ENCODE results near the gene ARHGAP26.

ARHGAP26 gene

DNA sequence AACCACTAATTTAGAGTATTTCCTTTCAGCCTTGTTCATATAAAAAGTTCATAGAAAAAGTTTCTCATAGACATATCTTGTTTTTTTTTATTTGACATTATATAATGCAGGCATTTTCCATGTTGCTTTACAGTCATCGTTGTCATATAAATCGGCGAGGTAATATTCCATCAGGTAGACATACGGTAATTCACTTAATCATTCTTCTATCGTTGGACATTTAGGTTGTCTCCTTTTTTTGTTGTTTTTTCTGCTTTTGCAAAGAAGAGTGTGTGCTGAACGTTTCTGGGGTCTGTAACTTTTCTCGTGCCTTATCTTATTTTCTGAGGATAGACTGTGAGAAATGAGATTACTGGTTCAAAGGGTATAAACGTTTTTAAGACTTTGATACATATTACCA, 283.6 kb downstream of the ARHGAP26 start:
- no peak for DNase-seq

DNA sequence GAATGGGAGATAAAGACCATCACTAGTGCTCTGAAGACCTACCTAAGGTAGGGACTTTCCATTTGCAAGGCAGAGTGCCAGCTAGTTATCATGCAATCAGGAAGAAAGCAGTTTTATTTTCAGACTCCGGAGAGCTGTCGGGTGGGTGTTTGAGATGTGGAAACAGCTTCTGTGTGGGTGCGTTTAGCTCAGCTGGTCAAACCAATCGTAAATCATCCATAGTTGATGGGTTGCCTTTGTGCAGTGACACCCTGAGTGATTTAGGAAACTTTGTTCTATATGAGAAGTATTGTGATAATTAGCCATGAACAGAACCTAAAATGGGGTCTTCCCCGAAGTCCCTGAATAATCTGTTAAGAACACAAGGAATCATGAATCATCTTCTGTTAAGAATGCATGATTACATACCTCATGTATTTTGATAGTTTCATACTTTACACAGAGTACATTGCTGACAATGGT, 284.3 kb downstream of the ARHGAP26 start:
- peak in 1 of 2 donors; percentile 17 for DNase-seq

DNA sequence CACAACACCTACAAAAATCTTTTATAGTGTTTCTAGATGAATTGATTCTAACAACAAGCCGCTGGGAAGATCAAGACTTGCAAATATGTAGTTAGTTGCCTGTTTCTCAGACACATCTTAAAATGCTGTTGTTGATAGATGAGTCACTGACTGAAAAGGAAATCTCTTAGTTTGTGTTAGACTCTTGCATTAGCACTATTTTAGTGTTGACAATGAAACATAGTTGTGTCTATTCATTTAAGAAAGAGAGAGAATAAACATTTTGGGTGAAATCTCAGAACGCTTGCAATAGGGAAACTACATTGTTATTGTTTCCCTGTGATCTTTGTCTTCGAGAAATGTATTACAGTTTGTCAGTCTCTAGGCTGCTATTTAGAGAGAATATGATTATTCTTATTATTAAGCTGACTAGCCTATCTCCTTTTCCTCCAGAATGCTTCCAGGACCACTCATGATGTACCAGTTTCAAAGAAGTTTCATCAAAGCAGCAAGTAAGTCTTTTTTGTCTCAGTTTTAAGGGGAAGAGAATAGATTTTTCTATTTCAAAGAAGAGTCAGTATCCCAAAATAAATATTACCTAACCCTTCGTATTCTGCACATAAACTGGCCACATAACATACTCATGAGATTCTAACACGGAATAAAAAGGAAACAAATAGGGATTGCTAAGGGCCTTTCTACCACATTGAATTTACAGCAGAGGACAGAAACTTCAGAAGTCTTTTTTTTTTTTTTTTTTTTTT, 285.6 kb downstream of the ARHGAP26 start:
- no peak for DNase-seq

DNA sequence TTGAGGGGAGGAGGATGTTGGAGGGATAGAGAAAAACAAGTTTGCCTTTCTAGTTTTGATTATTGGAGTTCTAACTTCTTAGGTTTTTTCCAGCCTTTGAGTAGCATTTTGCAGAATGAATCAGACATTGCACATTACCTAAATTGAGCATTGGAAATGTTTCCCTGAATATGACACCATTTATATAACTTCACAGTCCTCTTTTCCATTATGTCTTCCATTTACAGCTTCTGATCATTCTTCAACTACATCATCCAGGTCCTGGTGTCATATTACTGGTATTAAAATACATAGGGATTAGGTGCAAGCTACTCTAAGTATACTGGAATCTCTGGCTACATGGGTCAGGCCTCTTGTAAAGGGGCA, 286.1 kb downstream of the ARHGAP26 start:
- DNase-seq: no peak

DNA sequence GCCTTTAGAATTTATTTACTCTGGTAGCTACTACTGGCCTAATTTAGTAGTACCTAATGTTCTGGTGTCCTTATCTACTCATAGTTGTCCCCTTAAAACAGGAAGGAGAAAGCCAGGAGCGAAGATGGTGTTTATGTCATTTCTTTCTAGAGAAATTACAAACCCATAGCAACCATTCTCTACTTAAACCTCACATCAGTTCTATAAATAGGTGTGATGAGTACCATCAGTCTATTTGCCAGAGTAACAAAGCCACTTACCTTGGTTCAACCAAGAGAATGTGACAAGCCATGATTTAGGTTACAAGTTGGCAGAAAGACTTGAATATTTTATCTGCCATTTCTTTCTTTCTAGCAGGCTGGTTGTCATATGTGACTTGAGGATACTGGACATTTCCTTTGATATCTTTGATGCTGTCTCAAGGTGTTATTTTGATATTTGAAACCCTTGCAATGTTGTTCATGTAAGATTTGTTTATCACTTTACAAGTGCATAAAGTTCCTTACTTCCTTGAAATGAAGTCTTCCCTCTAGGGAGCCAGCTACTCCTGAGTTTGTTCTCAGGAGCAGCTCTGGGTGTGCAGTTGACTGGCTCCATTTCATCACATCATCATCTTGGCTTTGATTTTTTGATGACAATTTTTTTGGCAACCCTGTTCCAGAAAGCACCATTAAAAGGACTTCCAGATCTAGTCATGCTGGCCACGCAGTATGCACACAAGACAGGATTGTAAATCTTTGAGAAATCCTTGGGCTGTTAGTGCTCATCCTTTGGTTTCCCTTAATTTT, 286.8 kb downstream of the ARHGAP26 start:
- no peak for DNase-seq

DNA sequence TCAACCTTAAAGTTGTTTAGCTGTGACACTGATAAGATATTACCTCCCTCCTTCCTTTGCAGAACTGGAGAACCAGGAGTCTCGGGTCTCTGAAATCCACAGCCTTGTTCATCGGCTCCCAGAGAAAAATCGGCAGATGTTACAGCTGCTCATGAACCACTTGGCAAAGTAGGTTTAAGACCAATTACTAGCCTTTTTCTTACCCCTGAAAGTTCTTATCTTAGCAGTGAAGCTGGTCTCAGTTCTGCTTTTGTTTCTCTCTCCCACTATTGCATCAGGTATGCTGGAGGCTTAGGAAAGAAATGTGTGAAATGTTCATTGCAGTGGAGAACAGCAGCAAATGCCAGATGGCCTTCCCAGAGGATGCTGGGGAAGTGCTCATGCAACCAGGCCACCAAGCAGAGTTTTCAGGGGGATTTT, 287.4 kb downstream of the ARHGAP26 start:
- no peak for DNase-seq

DNA sequence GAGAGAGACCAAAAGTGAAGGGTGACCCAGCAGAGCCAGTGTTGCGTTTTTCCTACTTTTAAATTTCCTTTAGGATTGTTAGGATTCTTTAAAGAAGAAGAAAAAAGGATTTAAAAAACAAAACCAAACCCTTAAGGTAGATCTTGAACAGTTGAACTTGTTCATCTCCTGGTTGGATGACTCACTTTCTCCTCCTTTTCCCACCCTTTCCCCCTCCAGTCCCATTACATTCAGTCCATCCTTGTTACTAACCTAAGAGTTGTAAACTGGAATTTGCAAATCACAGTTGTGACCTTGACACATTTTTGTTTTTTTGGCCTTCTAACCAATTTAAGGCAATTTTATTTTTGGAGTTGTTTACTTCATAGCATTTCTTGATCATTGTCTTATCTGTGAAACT, 289.2 kb downstream of the ARHGAP26 start:
- DNase-seq: no peak

DNA sequence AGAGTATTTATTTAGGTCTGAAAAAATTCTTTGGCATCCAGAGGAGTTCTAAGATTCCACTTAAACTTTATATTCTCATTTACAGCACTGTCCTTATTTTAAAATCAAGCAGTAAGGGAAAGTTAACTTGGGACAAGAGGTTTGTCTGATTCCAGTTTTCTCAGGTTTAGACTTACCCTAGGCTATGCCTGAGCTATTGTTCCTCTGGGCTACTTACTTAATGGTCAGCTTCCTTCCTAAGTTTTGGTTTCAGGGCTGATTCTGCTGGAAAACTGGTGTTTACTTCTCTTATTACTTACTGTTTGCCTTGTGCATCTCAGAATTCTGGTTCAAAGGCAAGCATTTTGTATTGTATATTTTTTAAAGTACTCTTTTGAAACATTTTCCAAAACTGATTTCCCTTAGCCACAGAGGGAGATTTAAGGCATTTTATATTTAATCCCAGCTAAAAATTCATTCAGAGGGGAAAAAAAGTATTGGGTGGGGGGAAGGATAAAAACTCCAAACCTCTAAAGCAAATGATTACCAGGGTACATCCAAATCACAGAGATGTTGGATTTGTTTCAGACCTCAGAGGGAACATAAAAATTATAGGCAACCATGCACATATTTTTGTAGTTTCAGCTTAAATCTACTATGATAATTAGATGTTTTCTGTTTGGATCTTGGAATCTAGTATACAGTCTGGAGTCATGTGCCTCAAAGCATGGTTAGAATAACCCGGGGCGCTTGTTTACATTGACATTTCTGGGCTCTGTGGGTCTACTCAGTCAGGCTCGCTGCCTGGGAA, 290.0 kb downstream of the ARHGAP26 start:
- DNase-seq: no peak

DNA sequence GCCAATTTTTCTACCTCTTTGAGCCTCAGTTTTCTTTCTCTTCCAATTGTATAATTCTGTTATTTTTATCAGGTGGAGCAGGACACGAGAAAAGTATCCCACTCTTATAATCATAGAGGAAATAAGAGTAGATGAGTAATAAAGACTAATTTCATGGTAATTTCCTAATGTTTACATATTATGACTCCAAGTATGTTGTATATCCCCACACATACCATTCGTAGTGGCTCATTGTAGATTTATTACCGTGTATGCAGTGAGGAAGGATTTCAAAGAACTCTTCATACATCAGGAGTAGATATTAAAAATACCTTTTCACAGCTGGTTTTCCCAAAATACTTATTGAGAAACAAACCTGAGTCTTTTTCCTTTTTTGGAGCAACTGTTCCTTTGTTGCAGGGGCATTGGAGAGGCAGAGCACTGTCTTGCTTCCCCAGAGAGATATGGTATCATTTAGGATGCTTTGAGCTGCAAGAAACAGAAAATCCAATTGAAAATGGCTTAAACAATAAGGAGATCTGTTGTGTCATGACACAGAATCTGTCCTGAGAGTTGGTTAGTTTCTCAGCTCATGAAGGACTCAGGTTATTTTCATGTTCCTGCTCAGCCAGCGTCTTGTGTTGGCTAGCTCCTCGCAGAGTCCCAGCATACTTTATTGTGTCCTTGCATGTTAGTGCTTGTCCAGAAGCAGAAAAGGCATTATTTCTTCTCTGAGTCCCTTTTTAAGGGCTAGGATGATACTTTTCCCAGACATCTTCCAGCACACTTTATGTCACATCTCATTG, 291.2 kb downstream of the ARHGAP26 start:
- no peak for DNase-seq

DNA sequence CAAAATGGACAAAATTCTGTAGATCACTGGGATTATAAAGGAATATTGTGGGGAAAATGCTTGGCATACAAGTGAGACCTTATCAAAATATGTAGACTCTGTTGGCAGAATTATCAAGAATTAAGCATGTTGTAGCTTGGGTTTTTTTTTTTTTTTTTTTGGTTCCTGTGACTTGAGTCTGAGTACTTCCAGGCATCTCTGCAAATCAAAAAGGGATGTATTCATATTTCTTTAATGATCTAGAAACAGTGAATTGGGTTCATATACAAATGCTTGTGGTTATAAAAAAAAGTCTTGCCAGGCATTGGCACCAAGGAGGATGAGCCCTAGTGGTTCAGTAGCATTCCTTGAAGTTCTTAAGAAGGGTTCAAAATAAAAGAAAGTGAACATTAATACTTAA, 292.2 kb downstream of the ARHGAP26 start:
- DNase-seq: no peak

DNA sequence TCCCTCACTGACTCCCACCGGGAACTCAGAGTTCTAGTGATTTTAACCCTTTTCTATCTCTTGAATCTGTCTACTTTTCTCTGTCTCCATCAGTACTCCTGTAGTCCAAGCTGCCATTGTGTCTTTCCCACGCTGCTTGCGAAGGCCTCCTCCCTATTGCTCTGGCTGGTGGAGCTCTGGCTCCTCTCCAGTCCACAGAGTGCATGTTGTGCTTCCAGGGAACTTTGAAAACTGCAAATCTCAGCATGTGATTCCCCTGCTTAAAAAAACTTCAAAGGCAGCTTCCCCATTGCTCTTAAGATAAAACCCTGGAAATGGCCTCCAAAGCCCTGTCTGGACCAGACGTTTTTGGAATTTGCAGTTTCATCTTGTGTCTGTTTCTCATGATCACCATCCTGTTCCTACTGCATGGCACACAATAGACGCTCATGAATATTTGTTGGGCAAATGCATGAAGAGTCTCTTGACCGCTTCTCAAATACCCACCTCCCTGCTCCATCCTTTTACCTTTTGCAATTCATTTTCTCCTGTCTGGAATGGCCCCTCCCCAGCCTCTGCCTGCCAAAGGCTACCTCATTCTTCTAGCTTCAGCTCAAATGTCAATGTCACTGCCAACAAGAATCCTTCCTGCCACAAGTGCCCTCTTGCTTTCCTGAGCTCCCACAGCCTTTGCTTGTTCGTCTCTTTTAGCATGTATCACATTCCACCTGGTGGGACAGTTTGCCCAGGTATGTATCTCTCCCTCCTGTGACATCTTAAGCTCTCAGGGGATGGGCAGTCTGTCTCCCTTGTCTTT, 293.2 kb downstream of the ARHGAP26 start:
- DNase-seq: no peak

DNA sequence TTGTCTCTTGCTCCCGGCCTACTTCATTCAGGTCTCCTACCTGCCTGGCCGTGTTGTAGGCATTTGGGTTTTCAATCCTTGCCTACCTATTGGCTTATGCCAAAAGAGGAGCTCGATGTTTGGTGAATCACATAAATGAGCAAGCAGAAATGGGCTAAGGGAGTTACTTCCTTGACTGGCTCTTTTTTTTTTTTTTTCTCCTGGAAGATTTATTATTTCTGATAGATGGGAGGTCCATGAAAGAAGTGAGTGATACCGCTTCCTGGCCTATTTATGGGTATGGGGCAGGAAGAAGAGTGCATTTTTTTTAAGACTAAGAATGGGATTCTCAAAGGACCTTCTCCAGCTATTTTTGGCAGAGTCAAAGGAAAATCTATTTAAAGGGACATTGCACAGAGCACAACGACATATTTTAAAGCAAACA, 294.1 kb downstream of the ARHGAP26 start:
- DNase-seq: no peak

DNA sequence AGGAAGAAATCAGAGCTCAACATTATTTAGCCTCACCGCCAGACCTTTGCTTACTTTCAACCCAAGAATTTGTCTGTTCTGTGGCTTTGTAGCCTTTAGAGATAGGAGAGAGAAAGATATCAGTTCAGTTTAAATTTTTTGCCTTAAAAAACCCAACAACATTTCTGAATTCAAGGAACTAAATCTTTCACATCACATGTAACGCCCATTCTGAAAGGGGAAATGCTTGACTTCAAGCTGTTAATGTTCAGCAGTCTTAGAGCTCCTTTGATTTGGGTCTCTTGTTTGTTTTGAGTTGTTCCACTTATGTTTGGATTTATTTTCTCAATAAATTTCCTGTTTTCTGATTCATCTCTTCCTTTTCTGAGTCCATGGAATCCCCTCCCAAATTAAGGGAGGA, 294.5 kb downstream of the ARHGAP26 start:
- no peak for DNase-seq

DNA sequence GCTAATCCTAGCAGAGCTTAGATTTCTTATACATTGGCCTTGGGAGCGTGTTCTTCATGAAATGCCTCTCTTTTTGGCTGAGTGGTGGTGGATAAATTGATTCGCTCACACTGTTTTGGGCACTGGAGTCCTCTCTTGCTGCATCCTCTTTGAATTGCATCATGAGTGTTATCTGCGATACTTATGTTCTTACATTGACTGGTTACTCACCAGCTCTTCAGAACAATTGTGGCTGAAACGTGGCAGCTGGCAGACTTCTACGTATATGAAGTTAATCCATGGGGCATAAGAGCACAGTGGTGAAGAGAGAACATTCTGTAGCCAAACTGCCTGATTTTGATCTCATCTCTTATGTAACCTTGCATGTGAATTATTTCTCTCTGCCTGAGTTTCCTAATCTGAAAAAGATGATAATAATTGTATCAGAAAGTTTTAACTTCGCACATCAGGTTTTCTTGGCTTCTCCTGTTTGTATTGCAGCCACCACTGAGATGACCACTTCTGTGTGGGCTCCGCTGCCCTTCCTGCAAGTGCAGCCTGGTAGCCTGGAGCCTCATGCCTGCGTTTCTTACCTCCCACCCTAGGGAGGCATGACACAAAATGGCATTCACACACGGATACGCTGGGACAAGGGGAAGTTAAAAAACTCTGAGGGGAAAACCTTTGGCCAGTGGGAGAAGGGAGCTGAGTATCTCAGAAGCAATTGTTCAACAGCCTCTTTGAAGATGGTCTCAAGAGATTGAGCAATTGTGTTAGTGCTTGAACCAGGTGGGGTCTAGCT, 295.2 kb downstream of the ARHGAP26 start:
- DNase-seq: peak in 1 of 2 donors; percentile 26

DNA sequence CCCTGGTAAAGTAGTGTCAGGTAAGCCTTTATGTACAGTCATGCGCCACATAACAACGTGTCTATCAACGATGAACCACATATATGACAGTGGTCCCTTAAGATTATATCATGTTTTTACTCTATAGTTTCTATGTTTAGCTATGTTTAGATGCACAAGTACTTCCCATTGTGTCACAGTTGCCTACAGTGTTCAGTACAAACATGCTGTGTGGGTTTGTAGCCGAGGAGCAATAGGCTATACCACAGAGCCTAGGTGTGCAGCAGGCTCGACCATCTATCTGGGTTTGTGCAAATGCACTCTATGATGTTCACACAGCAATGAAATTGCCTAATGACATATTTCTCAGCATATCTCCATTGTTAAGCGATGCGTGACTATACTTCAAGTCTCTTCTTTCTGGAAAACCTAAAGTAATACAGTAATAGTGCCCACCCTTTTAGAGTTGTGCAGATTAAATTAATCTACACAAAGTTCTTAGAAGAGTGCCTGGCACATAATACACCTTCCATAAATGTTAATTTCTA, 295.9 kb downstream of the ARHGAP26 start:
- no peak for DNase-seq

DNA sequence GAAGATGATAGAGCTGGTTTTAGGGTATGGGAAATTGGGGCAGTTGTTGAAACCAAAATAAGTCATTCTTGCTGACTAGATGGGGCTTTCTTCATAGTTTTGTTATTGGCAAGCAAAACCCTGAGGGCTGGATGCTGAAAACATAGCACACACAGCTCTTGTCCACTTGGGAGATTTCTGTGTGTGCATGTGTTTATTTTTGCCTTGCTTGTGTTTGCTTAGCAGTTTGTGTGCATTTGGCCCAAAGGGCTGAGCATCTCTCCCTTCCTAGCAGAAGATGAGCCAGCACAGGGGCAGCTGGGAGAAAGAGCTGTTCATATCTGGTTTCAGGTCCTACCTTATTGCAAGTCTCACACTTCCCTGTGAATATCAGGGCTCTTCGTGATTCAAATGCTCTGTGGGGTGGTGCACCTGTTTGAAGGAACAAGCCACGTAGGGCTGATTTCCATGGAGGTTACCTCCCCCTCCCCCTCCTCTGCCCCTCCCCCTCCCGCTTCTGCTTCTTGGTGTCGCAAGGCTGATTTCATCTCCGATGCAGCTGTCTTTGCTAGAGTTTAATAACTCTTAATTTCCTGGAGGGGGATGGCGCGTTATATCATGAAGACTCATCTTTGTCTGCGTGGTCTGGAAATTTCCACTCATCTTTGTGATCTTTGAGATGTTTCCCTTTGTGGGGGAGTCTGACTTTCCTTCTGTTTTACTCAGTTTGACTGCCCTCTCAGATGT, 296.5 kb downstream of the ARHGAP26 start:
- peak in 1 of 2 donors; percentile 17 for DNase-seq

DNA sequence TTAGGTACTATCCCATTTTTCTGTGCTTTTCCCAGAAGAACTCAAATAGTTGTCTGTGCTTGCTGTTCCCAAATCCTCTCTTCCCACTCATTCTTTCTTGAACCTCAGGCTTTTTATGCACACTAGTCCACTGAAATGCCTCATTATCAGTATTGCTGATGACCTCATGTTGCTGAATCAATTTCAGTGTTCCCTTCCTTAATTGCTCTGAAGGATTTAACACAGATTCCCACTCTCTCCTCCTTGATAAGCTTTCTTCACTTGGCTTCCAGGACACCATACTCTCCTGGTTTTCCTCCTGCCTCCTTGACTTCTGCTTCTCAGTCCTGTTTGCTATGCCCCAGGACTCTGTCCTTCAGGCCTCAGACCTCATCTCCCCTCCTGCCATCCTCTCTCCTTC, 298.5 kb downstream of the ARHGAP26 start:
- no peak for DNase-seq

DNA sequence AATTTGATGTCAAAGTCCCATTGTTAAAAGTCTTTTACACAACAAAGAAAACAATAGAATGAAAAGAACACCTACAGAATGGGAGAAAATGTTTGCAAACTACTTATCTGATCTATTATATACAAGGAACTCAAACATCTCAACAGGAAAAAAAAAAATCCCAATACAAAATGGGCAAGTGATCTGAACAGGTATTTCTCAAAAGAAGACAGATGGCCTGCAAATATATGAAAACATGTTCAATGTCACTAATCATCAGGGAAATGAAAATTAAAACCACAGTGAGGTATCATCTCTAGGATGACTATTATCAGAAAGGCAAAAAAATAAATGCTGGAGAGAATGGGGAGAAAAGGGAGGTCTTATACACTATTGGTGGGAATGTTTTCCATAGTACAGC, 301.8 kb downstream of the ARHGAP26 start:
- DNase-seq: no peak

DNA sequence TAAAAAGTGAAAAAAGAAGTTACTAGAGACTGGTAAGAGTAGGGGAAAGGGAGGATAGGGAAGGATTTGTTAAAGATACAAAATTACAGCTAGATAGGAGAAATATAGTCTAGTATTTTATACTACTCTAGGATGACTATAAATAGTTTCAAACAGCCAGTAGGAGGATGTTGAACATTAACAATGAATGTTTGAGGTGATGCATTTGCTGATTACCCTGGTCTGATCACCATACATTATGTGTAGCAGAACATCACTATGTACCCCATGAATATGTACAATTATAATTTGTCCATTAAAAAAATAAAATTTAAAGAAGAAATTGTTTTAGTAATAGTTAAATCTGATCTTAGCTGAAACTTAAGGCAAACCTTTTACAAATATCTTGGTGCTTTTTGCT, 302.6 kb downstream of the ARHGAP26 start:
- DNase-seq: no peak

DNA sequence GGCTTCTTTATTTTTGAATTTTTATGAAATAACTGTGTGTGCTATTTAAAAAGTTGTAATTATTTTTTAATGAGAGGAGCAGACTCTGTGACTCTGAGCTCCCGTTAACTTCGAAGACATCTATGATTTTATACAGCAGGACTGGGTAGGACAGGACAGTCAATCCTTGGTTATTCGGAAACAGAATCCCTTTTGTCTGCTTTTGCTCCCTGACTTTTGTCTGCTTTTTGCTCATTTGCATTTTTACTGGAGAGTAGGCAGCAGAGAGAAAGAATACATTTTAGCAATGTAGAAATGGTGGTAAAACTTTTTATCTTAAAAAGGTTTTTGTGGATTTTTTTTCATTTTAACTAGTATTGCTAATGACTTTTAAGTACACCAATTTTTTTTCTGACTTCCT, 303.6 kb downstream of the ARHGAP26 start:
- no peak for DNase-seq

Data from CD4-positive, alpha-beta T cell treated with Interleukin-4 for 1 hour (primary cell).